Activated CD4-positive, alpha-beta memory T cell treated with anti-CD3 and anti-CD28 coated beads, Interleukin-2, amount 10 ng/mL, durations not matched to agents 7 days and 5 days (primary cell): ENCODE data around the gene TOP3A. TPM values are rescaled to one million over a fixed set of nuclear protein-coding genes. Genes with fewer than 3 reads are reported as not detected.
A peak's percentile ranks its signal among the peaks of the same experiment; 100 is the strongest.

Source experiments
- CTCF ChIA-PET: fragments of 350-600 bp; sonication (Branson Sonifier 250); formaldehyde crosslinking; loops from one replicate; lab custom pipeline; 2021; ENCODE audit warnings: antibody characterized with exemption, inconsistent platforms; lab: Charles Lee
- POLR2A ChIA-PET: fragments of 350-600 bp; sonication (Branson Sonifier 250); formaldehyde crosslinking; loops from one replicate; lab custom pipeline; 2021; ENCODE audit warnings: antibody characterized with exemption; lab: Charles Lee
- DNase-seq: peaks from one replicate; pipeline ENCODE4 v3.0.0-alpha.2; 2020
- H3K27ac Mint-ChIP-seq: one replicate; pipeline ENCODE4 v1.8.0; 2021; ENCODE audit warnings: mild to moderate bottlenecking, mixed read lengths
- H3K27me3 Mint-ChIP-seq: one replicate; pipeline ENCODE4 v1.8.0; 2021; ENCODE audit warnings: mixed read lengths
- H3K36me3 Mint-ChIP-seq: one replicate; pipeline ENCODE4 v1.8.0; 2021; ENCODE audit warnings: low read depth, mixed read lengths
- H3K4me1 Mint-ChIP-seq: one replicate; pipeline ENCODE4 v1.8.0; 2021; ENCODE audit warnings: mixed read lengths
- H3K4me3 Mint-ChIP-seq: one replicate; pipeline ENCODE4 v1.8.0; 2021; ENCODE audit warnings: mild to moderate bottlenecking, mixed read lengths
- H3K9me3 Mint-ChIP-seq: one replicate; pipeline ENCODE4 v1.8.0; 2021; ENCODE audit warnings: mixed read lengths
- total RNA-seq, 2 experiments: library from RNA; stranded (reverse); gene quantifications; one replicate each; pipeline ENCODE4 v1.2.3, GENCODE V29; 2021

Gene TOP3A
- total RNA-seq, 2 experiments from 2014 or later: 51.4 to 54.9 TPM

DNA sequence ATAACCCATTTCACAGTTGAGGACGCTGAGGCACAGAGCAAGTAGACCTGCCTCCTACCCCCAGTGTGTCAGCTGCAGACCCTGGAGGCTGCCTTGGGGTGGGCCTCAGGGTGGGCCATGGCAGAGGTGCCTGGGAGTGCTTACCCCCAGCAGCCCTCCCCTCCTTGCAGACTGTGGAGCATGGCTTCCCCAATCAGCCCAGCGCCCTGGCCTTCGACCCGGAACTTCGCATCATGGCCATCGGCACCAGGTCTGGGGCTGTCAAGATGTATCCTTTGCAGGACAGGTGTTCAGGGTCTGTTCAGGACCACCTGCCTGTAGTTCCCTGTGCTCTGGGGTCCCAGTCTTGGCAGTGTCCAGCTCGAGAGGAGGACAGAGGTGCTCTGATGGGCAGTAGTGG, 85.0 kb downstream of the TOP3A start:
- Mint-ChIP-seq H3K4me1 (peaks cover 26% of the 10 kb centered on the region), H3K4me3 (no peak overlapping the region), H3K27me3 (no peaks in the 10 kb centered on the region), H3K27ac (no peak overlapping the region), H3K36me3 (peaks cover 3% of the 10 kb centered on the region), H3K9me3 (no peaks in the 10 kb centered on the region)
- ChIA-PET CTCF (no interaction called here), POLR2A (no interaction called here)
- DNase-seq: no peak

DNA sequence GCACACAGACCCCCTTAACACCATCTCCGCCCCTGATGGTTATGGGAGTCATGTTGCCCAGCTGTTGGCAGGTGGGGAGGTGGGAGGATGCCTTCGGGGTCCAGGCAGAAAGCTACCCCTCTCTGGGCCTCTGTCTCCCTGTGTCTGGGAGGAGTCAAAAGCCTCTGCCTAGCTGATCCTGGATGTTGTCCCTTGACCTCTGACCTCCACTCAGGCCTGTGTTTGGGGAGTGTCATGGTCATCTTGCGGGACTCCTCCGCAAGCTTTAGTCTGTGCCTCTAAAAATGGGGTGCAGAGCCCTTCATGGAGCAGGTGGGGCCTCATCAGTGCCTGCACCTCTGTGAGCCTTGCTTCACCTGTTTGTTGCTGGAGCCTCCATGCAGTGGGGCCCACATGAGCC, 85.5 kb downstream of the TOP3A start:
- Mint-ChIP-seq H3K27me3 (no peaks in the 10 kb centered on the region), H3K27ac (no peak overlapping the region), H3K4me1 (peaks cover 27% of the 10 kb centered on the region), H3K4me3 (no peak overlapping the region), H3K36me3 (no peaks in the 10 kb centered on the region), H3K9me3 (no peaks in the 10 kb centered on the region)
- no peak for DNase-seq
- ChIA-PET POLR2A (no interaction called here), CTCF (no interaction called here)

DNA sequence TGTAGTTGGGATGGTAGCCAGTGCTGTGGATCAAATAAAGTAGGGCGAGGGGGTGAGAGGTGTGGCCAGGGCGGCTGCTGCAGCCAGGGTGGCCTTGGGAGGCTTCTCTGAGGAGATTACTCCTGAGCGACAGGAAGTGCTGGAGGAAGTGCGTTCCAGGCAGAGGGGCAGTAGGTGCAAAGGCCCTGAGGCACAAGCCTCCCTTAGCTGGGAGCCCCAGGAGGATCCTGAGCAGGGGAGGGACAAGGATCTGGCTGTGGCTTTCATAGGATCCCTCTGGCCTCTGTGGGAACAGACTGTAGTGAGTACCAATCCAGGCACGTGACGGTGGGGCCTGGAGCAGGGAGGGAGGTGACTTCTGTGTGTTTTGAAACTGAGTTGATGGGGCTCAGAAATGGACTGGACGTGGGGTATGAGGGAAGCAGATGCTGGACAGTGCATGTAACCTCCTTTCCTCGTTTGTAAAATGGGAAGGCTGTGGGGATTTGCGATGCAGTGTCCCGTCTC, 86.6 kb downstream of the TOP3A start:
- no peak overlapping the region for H3K4me3 Mint-ChIP-seq
- no peaks in the 10 kb centered on the region for H3K36me3 Mint-ChIP-seq
- H3K4me1 Mint-ChIP-seq: peaks cover 27% of the 10 kb centered on the region
- H3K27me3 Mint-ChIP-seq: no peaks in the 10 kb centered on the region
- CTCF ChIA-PET: no interaction called here
- DNase-seq: no peak
- H3K27ac Mint-ChIP-seq: no peak overlapping the region
- H3K9me3 Mint-ChIP-seq: no peaks in the 10 kb centered on the region
- POLR2A ChIA-PET: no interaction called here

DNA sequence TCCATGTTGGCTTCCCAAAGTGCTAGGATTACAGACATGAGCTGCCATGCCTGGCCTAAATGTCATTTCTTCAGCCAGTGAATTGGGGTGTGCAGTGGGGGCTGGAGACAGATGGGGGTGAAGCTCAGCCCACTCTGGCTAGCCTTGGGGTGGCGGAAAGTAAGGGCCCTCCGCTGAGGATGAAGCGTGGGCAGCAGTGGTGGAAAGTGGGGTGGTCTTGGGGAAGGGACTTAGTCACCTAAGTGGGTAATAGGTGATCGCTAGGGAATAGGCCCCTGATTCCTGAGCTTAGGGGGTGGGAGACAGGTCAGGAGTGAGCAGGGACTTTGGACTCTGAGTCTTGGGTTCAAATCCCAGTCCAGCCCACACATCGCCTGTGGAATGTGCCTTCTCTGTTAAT, 87.2 kb downstream of the TOP3A start:
- H3K36me3 Mint-ChIP-seq: no peaks in the 10 kb centered on the region
- no peak overlapping the region for H3K27ac Mint-ChIP-seq
- no peaks in the 10 kb centered on the region for H3K27me3 Mint-ChIP-seq
- H3K9me3 Mint-ChIP-seq: no peaks in the 10 kb centered on the region
- ChIA-PET POLR2A (interaction anchor here (1.4 kb wide), 1 partner anchor 8 kb away, joined by 4 read pairs; no protein-coding TSS in a partner anchor), CTCF (no interaction called here)
- H3K4me3 Mint-ChIP-seq: no peak overlapping the region
- H3K4me1 Mint-ChIP-seq: peaks cover 27% of the 10 kb centered on the region
- no peak for DNase-seq

DNA sequence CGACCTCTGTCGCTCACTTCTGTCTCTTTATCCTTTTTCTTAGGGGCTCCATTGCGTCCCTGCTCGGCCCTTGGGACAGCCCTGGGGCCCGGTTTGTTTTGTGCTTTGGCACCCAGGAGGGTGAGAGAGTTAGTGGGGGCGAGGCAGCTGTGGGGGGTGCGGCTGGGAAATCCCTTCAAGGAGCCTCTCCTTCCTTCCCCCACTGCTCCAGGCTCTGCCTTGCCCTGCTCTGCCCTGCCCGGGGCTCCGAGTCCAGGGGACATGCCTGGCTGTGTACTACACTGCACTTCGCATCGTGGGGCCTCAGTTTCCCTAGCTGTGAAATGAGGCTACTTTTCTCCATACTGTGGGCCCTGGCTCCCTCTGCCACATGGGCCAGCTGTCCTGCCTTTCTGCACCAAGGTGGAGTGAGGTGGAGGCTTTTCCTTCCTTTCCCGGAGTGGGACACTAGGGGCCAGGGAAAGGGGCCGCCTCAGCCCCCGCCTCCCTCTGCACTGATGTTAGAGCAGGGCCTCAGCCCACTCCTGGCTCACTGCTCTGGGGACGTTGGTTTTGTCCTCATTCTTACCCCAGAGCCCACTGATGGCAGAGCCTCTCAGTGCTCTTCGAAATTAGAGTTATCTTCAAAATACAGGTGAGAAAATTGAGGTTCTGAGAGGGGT, 88.4 kb downstream of the TOP3A start:
- H3K36me3 Mint-ChIP-seq: no peaks in the 10 kb centered on the region
- H3K27ac Mint-ChIP-seq: peak overlapping the region; percentile 81
- ChIA-PET POLR2A (interaction anchor here (0.9 to 1.9 kb wide), 3 partner anchors 10 to 24 kb away, joined by 4 read pairs; no protein-coding TSS in a partner anchor), CTCF (no interaction called here)
- H3K9me3 Mint-ChIP-seq: no peaks in the 10 kb centered on the region
- no peak for DNase-seq
- peak overlapping the region; percentile 95 for H3K4me3 Mint-ChIP-seq
- H3K27me3 Mint-ChIP-seq: no peaks in the 10 kb centered on the region
- peaks cover 27% of the 10 kb centered on the region for H3K4me1 Mint-ChIP-seq

DNA sequence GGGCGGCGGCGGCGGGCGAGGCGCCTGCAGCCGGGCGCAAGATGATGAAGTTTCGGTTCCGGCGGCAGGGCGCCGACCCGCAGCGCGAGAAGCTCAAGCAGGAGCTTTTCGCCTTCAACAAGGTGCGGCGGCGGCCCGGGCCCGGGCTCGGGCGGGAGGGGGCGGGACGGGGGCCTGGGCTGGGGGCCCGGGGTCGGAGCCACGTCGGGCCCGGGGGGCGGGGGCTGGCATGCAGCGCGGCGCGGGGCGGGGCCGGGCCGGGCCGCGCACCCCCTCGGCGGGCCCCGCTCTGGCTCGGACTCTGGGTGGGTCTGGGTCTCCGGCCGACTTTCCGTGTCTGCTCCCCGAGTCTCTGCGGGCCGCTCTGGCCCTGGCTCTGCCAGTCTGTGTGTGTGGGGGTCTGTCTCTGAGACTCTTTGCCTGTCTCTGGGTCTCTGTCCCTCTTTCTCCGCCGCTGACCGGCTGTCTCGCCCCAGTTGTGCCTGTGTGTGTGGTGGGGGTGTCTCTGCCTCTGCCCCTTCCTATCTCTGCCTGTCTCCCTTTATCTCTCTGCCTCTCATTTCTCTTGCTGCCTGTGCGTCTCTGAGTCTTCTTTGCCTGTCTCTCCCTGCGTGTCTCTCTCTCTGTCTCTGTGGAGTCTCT, 89.0 kb downstream of the TOP3A start:
- ChIA-PET POLR2A (interaction anchor here (0.6 to 1.9 kb wide), 4 partner anchors 12 to 42 kb away, joined by 3 to 4 read pairs (median 4); partner anchors contain the start of gene ALKBH5), CTCF (no interaction called here)
- H3K36me3 Mint-ChIP-seq: no peaks in the 10 kb centered on the region
- H3K9me3 Mint-ChIP-seq: no peaks in the 10 kb centered on the region
- no peaks in the 10 kb centered on the region for H3K27me3 Mint-ChIP-seq
- DNase-seq: no peak
- H3K4me1 Mint-ChIP-seq: peaks cover 28% of the 10 kb centered on the region
- peak overlapping the region; percentile 81 for H3K27ac Mint-ChIP-seq
- peak overlapping the region; percentile 95 for H3K4me3 Mint-ChIP-seq

DNA sequence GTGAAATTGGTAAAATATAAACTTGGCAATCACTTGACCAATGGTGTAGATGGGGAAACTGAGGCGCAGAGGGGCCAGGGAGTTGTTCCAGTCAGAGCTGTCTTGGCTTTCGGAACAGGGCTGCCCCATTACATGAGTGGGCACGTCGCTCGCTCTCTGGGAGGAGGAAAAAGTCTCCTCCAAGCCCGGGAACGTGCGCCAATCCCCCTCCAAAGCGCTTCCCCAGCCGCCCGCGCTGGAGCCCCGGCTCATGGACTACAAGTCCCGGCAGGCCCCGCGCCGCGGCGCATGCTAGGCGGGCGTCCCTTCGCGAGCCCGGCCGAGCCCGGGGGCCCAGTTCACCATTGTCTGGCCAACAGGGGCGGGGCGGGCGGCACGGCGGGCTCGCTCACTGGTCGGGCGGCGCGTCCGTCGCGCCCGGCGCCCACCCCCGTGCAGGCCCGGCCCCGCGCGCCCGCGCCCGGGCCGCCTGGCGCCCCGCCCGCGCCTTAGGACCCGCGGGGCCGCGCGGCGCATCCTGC, 89.6 kb downstream of the TOP3A start, which contains the start of gene LLGL1:
Gene LLGL1 (plus strand): TSS at position 515 of the 521 bp plus-strand sequence. CDS start 48 bp downstream, outside the sequence.
- H3K4me1 Mint-ChIP-seq: peaks cover 29% of the 10 kb centered on the region
- peak; percentile 97 for DNase-seq
- H3K36me3 Mint-ChIP-seq: no peaks in the 10 kb centered on the region
- H3K27me3 Mint-ChIP-seq: no peaks in the 10 kb centered on the region
- no peaks in the 10 kb centered on the region for H3K9me3 Mint-ChIP-seq
- ChIA-PET CTCF (interaction anchor here (2.5 kb wide), 1 partner anchor 10 kb away, joined by 12 read pairs; no protein-coding TSS in a partner anchor), POLR2A (interaction anchor here (0.6 to 1.9 kb wide), 3 partner anchors 12 to 41 kb away, joined by 3 to 4 read pairs (median 4); partner anchors contain the start of gene ALKBH5)
- peak within 1 kb of the TSS; percentile 95 for H3K4me3 Mint-ChIP-seq
- H3K27ac Mint-ChIP-seq: peak within 1 kb of the TSS; percentile 81

DNA sequence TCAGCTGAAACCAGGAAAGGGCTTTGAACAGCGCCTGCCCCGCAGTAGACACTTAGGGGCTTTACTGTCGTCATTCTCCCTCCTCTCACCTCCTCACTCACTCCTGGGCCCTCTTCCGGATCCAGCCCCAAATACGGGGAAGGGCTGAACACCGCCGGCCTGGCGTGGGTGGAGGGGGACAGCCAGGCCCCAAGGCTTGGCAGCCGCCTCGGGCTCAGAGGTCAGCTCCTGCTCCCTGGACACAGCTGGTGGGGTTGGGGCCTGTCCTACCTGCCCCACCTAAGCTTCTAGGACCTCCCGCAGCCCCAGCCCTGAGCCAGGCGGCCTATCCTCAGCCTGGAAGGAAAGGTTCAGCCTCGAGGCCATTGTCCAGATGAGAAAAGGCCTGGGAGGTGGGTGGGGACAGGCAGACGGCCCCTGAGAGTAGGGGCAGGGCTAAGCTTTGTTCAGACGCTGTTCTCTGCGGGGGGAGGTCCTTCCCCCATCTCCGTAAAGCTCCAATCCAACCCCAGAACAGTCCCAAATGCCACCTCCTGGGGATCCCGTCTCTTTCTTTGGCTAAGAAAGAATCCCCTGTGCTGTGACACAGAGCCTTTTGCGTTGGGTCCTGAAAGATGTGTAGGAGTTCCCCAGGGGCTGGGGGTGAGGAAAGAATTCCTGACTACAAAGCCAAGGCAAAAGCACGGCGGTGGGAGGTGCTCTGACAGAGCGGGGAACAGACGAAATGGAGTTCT, 90.2 kb downstream of the TOP3A start:
- H3K36me3 Mint-ChIP-seq: no peaks in the 10 kb centered on the region
- no peaks in the 10 kb centered on the region for H3K9me3 Mint-ChIP-seq
- H3K4me3 Mint-ChIP-seq: peak overlapping the region; percentile 61
- no peak for DNase-seq
- CTCF ChIA-PET: interaction anchor here (1.3 to 2.5 kb wide), 2 partner anchors 9 to 42 kb away, joined by 4 to 12 read pairs; no protein-coding TSS in a partner anchor
- no peak overlapping the region for H3K27ac Mint-ChIP-seq
- POLR2A ChIA-PET: interaction anchor here (0.8 to 1.7 kb wide), 3 partner anchors 32 to 90 kb away, joined by 4 to 5 read pairs (median 5); partner anchors contain the start of genes ALKBH5, SMCR8 and TOP3A
- peaks cover 29% of the 10 kb centered on the region for H3K4me1 Mint-ChIP-seq
- H3K27me3 Mint-ChIP-seq: no peaks in the 10 kb centered on the region

DNA sequence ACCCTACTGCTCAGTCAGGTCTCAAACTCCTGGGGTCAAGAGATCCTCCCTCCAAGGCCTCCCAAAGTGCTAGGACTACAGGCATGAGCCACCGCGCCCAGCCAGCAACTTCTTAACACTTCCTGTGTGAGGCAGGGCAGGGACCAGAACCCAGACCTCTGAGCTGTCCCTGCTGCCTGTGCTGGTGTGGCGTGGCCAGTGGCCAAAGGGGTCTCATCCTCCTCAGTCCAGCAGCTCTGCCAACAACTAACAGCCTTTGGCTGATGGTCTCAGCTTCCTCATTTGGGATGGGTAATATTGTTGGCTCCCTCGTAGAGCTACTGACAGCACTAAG, 90.8 kb downstream of the TOP3A start:
- Mint-ChIP-seq H3K27ac (no peak overlapping the region), H3K9me3 (no peaks in the 10 kb centered on the region), H3K36me3 (no peaks in the 10 kb centered on the region), H3K4me1 (peaks cover 29% of the 10 kb centered on the region), H3K4me3 (no peak overlapping the region), H3K27me3 (no peaks in the 10 kb centered on the region)
- ChIA-PET CTCF (interaction anchor here (1.3 to 2.5 kb wide), 2 partner anchors 9 to 41 kb away, joined by 4 to 12 read pairs; no protein-coding TSS in a partner anchor), POLR2A (interaction anchor here (0.8 to 1.2 kb wide), 2 partner anchors 33 to 91 kb away, joined by 5 read pairs; partner anchors contain the start of genes SMCR8 and TOP3A)
- DNase-seq: no peak

Other genes with a start within 250 kb of the TOP3A start
- 10 to 100 TPM; 46.3 to 46.5 TPM for gene DRG2, start 227.0 kb downstream of the TOP3A start, total RNA-seq
- gene MYO15A, start 206.2 kb downstream of the TOP3A start, total RNA-seq: under 1 TPM; 0.30 to 0.60 TPM
- gene ALKBH5, start 131.2 kb downstream of the TOP3A start, total RNA-seq: 100 to 1,000 TPM; 118 to 125 TPM
- gene LLGL1, start 89.4 kb downstream of the TOP3A start, total RNA-seq: 10 to 100 TPM; 22.8 to 22.9 TPM
- 100 to 1,000 TPM; 336 TPM for gene FLII, start 56.3 kb downstream of the TOP3A start, total RNA-seq
- 10 to 100 TPM in 1 of 2 experiments, 1 to 10 TPM in 1; 9.2 to 10.9 TPM for gene MIEF2, start 54.3 kb downstream of the TOP3A start, total RNA-seq
- 10 to 100 TPM; 27.0 to 27.9 TPM for gene SMCR8, start 299 bp upstream of the TOP3A start, total RNA-seq
- 10 to 100 TPM; 38.1 to 41.1 TPM for gene SHMT1, start 48.6 kb upstream of the TOP3A start, total RNA-seq
- gene EVPLL, start 62.8 kb upstream of the TOP3A start, total RNA-seq: not detected
- gene LGALS9C, start 161.8 kb upstream of the TOP3A start, total RNA-seq: 1 to 10 TPM; 3.0 to 3.6 TPM